Measurements from ENCODE around the gene BTBD18.

DNA sequence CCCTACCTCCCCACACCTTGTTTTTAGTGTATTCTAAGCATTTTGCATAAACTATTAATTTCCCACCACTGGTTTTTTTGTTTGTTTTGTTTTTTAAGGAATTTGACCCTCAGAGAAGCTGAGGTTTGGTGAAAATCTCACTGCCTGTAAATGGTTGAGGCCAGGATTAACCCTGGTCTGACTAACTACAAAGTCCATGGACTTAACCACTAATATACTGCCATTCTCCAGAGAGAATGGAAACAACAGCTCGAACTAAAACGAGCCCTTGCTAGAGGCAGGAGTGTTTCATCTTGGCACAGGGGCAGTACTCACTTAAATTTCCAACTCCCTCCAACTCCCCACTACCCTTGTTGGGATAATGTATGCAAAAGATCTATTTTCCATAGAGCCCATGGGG, 12.9 kb upstream of the BTBD18 start:
- TF ChIP-seq, protein P1, sequence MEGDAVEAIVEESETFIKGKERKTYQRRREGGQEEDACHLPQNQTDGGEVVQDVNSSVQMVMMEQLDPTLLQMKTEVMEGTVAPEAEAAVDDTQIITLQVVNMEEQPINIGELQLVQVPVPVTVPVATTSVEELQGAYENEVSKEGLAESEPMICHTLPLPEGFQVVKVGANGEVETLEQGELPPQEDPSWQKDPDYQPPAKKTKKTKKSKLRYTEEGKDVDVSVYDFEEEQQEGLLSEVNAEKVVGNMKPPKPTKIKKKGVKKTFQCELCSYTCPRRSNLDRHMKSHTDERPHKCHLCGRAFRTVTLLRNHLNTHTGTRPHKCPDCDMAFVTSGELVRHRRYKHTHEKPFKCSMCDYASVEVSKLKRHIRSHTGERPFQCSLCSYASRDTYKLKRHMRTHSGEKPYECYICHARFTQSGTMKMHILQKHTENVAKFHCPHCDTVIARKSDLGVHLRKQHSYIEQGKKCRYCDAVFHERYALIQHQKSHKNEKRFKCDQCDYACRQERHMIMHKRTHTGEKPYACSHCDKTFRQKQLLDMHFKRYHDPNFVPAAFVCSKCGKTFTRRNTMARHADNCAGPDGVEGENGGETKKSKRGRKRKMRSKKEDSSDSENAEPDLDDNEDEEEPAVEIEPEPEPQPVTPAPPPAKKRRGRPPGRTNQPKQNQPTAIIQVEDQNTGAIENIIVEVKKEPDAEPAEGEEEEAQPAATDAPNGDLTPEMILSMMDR (IDR thresholded peaks at IDR 0.05) = no peak
- TF ChIP-seq POLR2A (IDR thresholded peaks at IDR 0.05) = no peak
